CD14-positive monocyte (primary cell): ENCODE results near the gene CCBE1. TPM values are rescaled to one million over a fixed set of nuclear protein-coding genes. Genes with fewer than 3 reads are reported as not detected.
"Not testable (repeated sequence)": the region's sequence is repeated elsewhere in the genome, so short reads cannot be mapped to it uniquely, and the experiment has no call there.

ENCODE experiments used
- DNase-seq, 3 donors: peaks; one replicate each; pipeline ENCODE4 v3.0.0-alpha.2; 2011 to 2022
- H2AFZ ChIP-seq: 2 replicates; pipeline ENCODE4 v1.6.0; 2012; ENCODE audit warnings: mild to moderate bottlenecking, low read depth, low read length, inconsistent platforms; ENCODE audit not compliant: insufficient read depth, poor library complexity, severe bottlenecking
- H3K27ac ChIP-seq, 2 donors: 1 replicate in 1 of 2; 2 replicates in 1 of 2; pipeline ENCODE4 v1.5.1; 2012 to 2013; ENCODE audit warnings: low read length in 2 of 2, control low read depth in 1 of 2, inconsistent platforms in 1 of 2, low read depth in 1 of 2, mild to moderate bottlenecking in 1 of 2
- H3K27me3 ChIP-seq, 2 donors: one replicate each; pipeline versions ENCODE4 v1.6.0 to v1.6.1; 2011 to 2013; ENCODE audit warnings: low read length in 2 of 2; ENCODE audit not compliant: control insufficient read depth in 2 of 2, insufficient read depth in 2 of 2
- H3K36me3 ChIP-seq, 2 donors: replicated peaks in 1 of 2; 1 replicate in 1 of 2; 2 replicates in 1 of 2; pipeline versions ENCODE4 v1.5.1 to v1.6.1; 2012 to 2013; ENCODE audit warnings: low read length in 2 of 2, control low read depth in 1 of 2, inconsistent platforms in 1 of 2, mild to moderate bottlenecking in 1 of 2; ENCODE audit not compliant: insufficient read depth in 2 of 2, control insufficient read depth in 1 of 2
- H3K4me1 ChIP-seq, 2 donors: 1 replicate in 1 of 2; 2 replicates in 1 of 2; pipeline versions ENCODE4 v1.5.1 to v1.6.1; 2012 to 2013; ENCODE audit warnings: low read length in 2 of 2, control low read depth in 1 of 2, inconsistent platforms in 1 of 2, mild to moderate bottlenecking in 1 of 2, moderate library complexity in 1 of 2; ENCODE audit not compliant: insufficient read depth in 2 of 2, control insufficient read depth in 1 of 2
- H3K4me2 ChIP-seq: replicated peaks from 2 replicates; pipeline ENCODE3; 2012; ENCODE audit warnings: low read length, moderate library complexity, mild to moderate bottlenecking; ENCODE audit not compliant: poor library complexity, severe bottlenecking; ENCODE audit errors: extremely low read depth
- H3K4me3 ChIP-seq, 3 experiments: fragments of 200-600 bp in 1 of 3; sonication (generic) in 1 of 3; replicated peaks in 1 of 3; 1 replicate in 2 of 3; 2 replicates in 1 of 3; pipeline ENCODE4 v1.5.1; 2011 to 2013; ENCODE audit warnings: low read length in 3 of 3, mild to moderate bottlenecking in 3 of 3, control low read depth in 2 of 3, low read depth in 2 of 3, inconsistent platforms in 1 of 3, moderate library complexity in 1 of 3
- H3K79me2 ChIP-seq: 2 replicates; pipeline ENCODE4 v1.6.0; 2012; ENCODE audit warnings: mild to moderate bottlenecking, control low read depth, inconsistent platforms, low read length, moderate library complexity; ENCODE audit not compliant: insufficient read depth
- H3K9ac ChIP-seq: 2 replicates; pipeline ENCODE4 v1.6.0; 2017; ENCODE audit warnings: low read length, mild to moderate bottlenecking; ENCODE audit not compliant: insufficient read depth, poor library complexity, severe bottlenecking
- H3K9me3 ChIP-seq, 2 donors: replicated peaks in 1 of 2; 1 replicate in 1 of 2; 2 replicates in 1 of 2; pipeline versions ENCODE4 v1.5.1 to v1.6.1; 2012 to 2013; ENCODE audit warnings: low read length in 2 of 2, control low read depth in 1 of 2; ENCODE audit not compliant: control insufficient read depth in 1 of 2, insufficient read depth in 1 of 2
- H4K20me1 ChIP-seq: 2 replicates; pipeline ENCODE4 v1.6.0; 2012; ENCODE audit warnings: mild to moderate bottlenecking, low read length, control low read depth, moderate library complexity; ENCODE audit not compliant: insufficient read depth
- H3K27ac Mint-ChIP-seq, 7 donors: one replicate each; pipeline ENCODE4 v1.8.0; 2020; ENCODE audit warnings: mild to moderate bottlenecking in 7 of 7, mixed read lengths in 7 of 7, moderate library complexity in 6 of 7, inconsistent platforms in 2 of 7
- H3K27me3 Mint-ChIP-seq, 3 donors: one replicate each; pipeline ENCODE4 v1.8.0; 2021 to 2022; ENCODE audit warnings: low read depth in 3 of 3, mild to moderate bottlenecking in 3 of 3, mixed read lengths in 3 of 3, moderate library complexity in 3 of 3, inconsistent platforms in 1 of 3
- H3K36me3 Mint-ChIP-seq, 2 donors: one replicate each; pipeline ENCODE4 v1.8.0; 2020; ENCODE audit warnings: mixed read lengths in 2 of 2, inconsistent platforms in 1 of 2, mild to moderate bottlenecking in 1 of 2
- H3K4me1 Mint-ChIP-seq: one replicate; pipeline ENCODE4 v1.8.0; 2020; ENCODE audit warnings: mild to moderate bottlenecking, mixed read lengths
- H3K4me3 Mint-ChIP-seq, 2 donors: one replicate each; pipeline ENCODE4 v1.8.0; 2020; ENCODE audit warnings: mild to moderate bottlenecking in 2 of 2, mixed read lengths in 2 of 2, moderate library complexity in 1 of 2
- H3K9me3 Mint-ChIP-seq, 7 donors: one replicate each; pipeline ENCODE4 v1.8.0; 2020 to 2022; ENCODE audit warnings: mixed read lengths in 7 of 7, mild to moderate bottlenecking in 6 of 7, moderate library complexity in 6 of 7, inconsistent platforms in 2 of 7
- WGBS: methylation state at CpG from one replicate; pipeline ENCODE4 v1.1.5; 2013; ENCODE audit warnings: missing lambda C conversion rate; ENCODE audit not compliant: insufficient coverage; 5-methylcytosine and 5-hydroxymethylcytosine counted together
- intact Hi-C, 2 donors: fragments of 100-400 bp; cut with micrococcal nuclease; formaldehyde crosslinking; loops; one replicate each; pipeline versions ENCODE4 v1.15.0 to v1.15.1; 2023
- polyA plus RNA-seq, 3 donors: library from polyadenylated mRNA; depleted of rRNA in 1 of 3; unstranded in 2 of 3; stranded (reverse) in 1 of 3; fragments of 300-500 nt in 2 of 3; fragments of >200 nt in 1 of 3; fragmentation: Illumina TruSeq in 2 of 3; gene quantifications; 1 replicate in 2 of 3; 2 replicates in 1 of 3; pipeline ENCODE4 v1.2.3, GENCODE V29; 2012 to 2021
- TF ChIP-seq, protein P1 (sequence below): fragments of 200-600 bp; IDR thresholded peaks from one replicate; pipeline ENCODE4 v1.8.0; 2022; ENCODE audit warnings: antibody characterized with exemption, mild to moderate bottlenecking

Gene CCBE1
- polyA plus RNA-seq, 3 donors = not detected

GRCh38 chr18:59667488-59667887, 29.7 kb downstream of the CCBE1 start:
- TF ChIP-seq, protein P1, sequence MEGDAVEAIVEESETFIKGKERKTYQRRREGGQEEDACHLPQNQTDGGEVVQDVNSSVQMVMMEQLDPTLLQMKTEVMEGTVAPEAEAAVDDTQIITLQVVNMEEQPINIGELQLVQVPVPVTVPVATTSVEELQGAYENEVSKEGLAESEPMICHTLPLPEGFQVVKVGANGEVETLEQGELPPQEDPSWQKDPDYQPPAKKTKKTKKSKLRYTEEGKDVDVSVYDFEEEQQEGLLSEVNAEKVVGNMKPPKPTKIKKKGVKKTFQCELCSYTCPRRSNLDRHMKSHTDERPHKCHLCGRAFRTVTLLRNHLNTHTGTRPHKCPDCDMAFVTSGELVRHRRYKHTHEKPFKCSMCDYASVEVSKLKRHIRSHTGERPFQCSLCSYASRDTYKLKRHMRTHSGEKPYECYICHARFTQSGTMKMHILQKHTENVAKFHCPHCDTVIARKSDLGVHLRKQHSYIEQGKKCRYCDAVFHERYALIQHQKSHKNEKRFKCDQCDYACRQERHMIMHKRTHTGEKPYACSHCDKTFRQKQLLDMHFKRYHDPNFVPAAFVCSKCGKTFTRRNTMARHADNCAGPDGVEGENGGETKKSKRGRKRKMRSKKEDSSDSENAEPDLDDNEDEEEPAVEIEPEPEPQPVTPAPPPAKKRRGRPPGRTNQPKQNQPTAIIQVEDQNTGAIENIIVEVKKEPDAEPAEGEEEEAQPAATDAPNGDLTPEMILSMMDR = no peak
- H3K4me1 ChIP-seq = no peaks in the 10 kb centered on the region
- no peak overlapping the region for H3K4me3 ChIP-seq
- no peaks in the 10 kb centered on the region for H3K27me3 ChIP-seq
- Mint-ChIP-seq H3K4me1 (no peaks in the 10 kb centered on the region), H3K4me3 (no peak overlapping the region), H3K9me3 (peaks cover 0 to 2% (median 0%) of the 10 kb centered on the region in 7 donors), H3K27ac (no peak overlapping the region), H3K36me3 (no peaks in the 10 kb centered on the region), H3K27me3 (peaks cover 2 to 6% (median 3%) of the 10 kb centered on the region in 3 donors)
- no peak overlapping the region for H3K27ac ChIP-seq
- H3K9me3 ChIP-seq = no peaks in the 10 kb centered on the region
- no peak overlapping the region for H2AFZ ChIP-seq
- intact Hi-C loops = no loop called here
- H3K9ac ChIP-seq = no peak overlapping the region
- no CpG with 5 or more reads among the region's 4 CpGs for WGBS
- H3K79me2 ChIP-seq = no peaks in the 10 kb centered on the region
- no peaks in the 10 kb centered on the region for H4K20me1 ChIP-seq
- no peak overlapping the region for H3K4me2 ChIP-seq
- no peaks in the 10 kb centered on the region for H3K36me3 ChIP-seq
- DNase-seq = no peak

DNA sequence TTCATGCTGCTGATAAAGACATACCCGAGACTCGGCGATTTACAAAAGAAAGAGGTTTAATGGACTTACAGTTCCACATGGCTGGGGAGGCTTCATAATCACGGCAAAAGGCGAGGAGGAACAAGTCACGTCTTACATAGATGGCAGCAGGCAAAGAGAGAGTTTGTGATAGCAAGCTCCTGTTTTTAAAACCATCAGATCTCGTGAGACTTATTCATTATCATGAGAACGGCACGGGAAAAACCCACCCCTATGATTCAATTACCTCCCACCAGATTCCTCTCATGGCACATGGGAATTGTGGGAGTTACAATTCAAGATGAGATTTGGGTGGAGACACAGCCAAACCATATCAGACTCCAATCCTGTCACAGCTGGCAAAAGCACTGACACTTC, 31.2 kb downstream of the CCBE1 start:
- H3K4me3 Mint-ChIP-seq, H3K27me3 ChIP-seq, H3K36me3 ChIP-seq, H3K36me3 Mint-ChIP-seq, H3K9ac ChIP-seq, DNase-seq, H3K4me3 ChIP-seq, H2AFZ ChIP-seq, H3K4me1 Mint-ChIP-seq, intact Hi-C loops, H3K79me2 ChIP-seq, H3K4me1 ChIP-seq, H3K9me3 Mint-ChIP-seq, H3K27ac Mint-ChIP-seq, H3K27ac ChIP-seq, H3K27me3 Mint-ChIP-seq, H3K4me2 ChIP-seq, H4K20me1 ChIP-seq, H3K9me3 ChIP-seq: not testable (repeated sequence)
- WGBS = 96% methylated on average over 3 of the region's 9 CpGs
